Liver (tissue), 9 donors: ENCODE results near the gene NDUFV2. TPM values are rescaled to one million over a fixed set of nuclear protein-coding genes. Genes with fewer than 3 reads are reported as not detected.

Experiments
- DNase-seq: peaks from one replicate; pipeline ENCODE4 v3.0.0-alpha.2; 2017; ENCODE audit warnings: low spot score
- H3K27ac ChIP-seq, 2 donors: one replicate each; pipeline ENCODE4 v1.7.0; 2013; ENCODE audit warnings: inconsistent platforms in 2 of 2, low read length in 2 of 2, control low read depth in 1 of 2, low read depth in 1 of 2, mild to moderate bottlenecking in 1 of 2
- H3K27me3 ChIP-seq, 4 donors: one replicate each; pipeline versions ENCODE4 v1.6.1 to v1.7.0; 2013; ENCODE audit warnings: low read length in 3 of 4, inconsistent platforms in 1 of 4, mild to moderate bottlenecking in 1 of 4, moderate library complexity in 1 of 4; ENCODE audit not compliant: control insufficient read depth in 4 of 4, insufficient read depth in 4 of 4
- H3K36me3 ChIP-seq, 4 donors: one replicate each; pipeline versions ENCODE4 v1.6.1 to v1.7.0; 2013; ENCODE audit warnings: low read length in 3 of 4, mild to moderate bottlenecking in 3 of 4, low read depth in 1 of 4, moderate library complexity in 1 of 4; ENCODE audit not compliant: control insufficient read depth in 4 of 4, insufficient read depth in 3 of 4
- H3K4me1 ChIP-seq, 4 donors: one replicate each; pipeline versions ENCODE4 v1.6.1 to v1.7.0; 2013; ENCODE audit warnings: low read length in 3 of 4, mild to moderate bottlenecking in 3 of 4, moderate library complexity in 1 of 4; ENCODE audit not compliant: control insufficient read depth in 4 of 4, insufficient read depth in 4 of 4
- H3K4me3 ChIP-seq, 3 donors: one replicate each; pipeline versions ENCODE4 v1.6.1 to v1.7.0; 2013; ENCODE audit warnings: low read length in 3 of 3, control low read depth in 1 of 3, low read depth in 1 of 3, mild to moderate bottlenecking in 1 of 3
- H3K9ac ChIP-seq, 2 donors: one replicate each; pipeline ENCODE4 v1.7.0; 2013; ENCODE audit warnings: low read length in 2 of 2, mild to moderate bottlenecking in 2 of 2, moderate library complexity in 2 of 2, control low read depth in 1 of 2, low read depth in 1 of 2
- H3K9me3 ChIP-seq, 4 donors: one replicate each; pipeline versions ENCODE4 v1.6.1 to v1.7.0; 2013; ENCODE audit warnings: low read length in 3 of 4; ENCODE audit not compliant: control insufficient read depth in 4 of 4
- ATF3 ChIP-seq: IDR thresholded peaks from 2 replicates; pipeline ENCODE4 v1.6.1; 2016; ENCODE audit warnings: antibody characterized with exemption
- CTCF ChIP-seq: fragments of 150-350 bp; IDR thresholded peaks from 2 replicates; pipeline ENCODE4 v1.5.1; 2017; ENCODE audit warnings: improper control_type of control experiment, low read depth, low read length; ENCODE audit not compliant: missing input control
- EGR1 ChIP-seq, 2 donors: IDR thresholded peaks; 2 replicates each; pipeline ENCODE4 v1.6.1; 2016 to 2018; ENCODE audit warnings: antibody characterized with exemption in 2 of 2, low read depth in 2 of 2
- FOXA1 ChIP-seq: IDR thresholded peaks from 2 replicates; pipeline ENCODE4 v1.6.1; 2016; ENCODE audit warnings: antibody characterized with exemption
- FOXA2 ChIP-seq: IDR thresholded peaks from 2 replicates; pipeline ENCODE4 v1.6.1; 2016; ENCODE audit warnings: antibody characterized with exemption
- GABPA ChIP-seq, 2 donors: IDR thresholded peaks in 1 of 2; conservative IDR thresholded peaks in 1 of 2; 2 replicates each; pipeline ENCODE4 v1.6.1; 2016; ENCODE audit warnings: antibody characterized with exemption in 2 of 2, mild to moderate bottlenecking in 1 of 2, moderate library complexity in 1 of 2
- HNF4A ChIP-seq, 2 donors: conservative IDR thresholded peaks; 2 replicates each; pipeline ENCODE4 v1.6.1; 2016; ENCODE audit warnings: antibody characterized with exemption in 2 of 2, mild to moderate bottlenecking in 2 of 2
- HNF4G ChIP-seq: IDR thresholded peaks from 2 replicates; pipeline ENCODE4 v1.6.1; 2016; ENCODE audit warnings: antibody characterized with exemption
- JUND ChIP-seq, 2 donors: IDR thresholded peaks; 2 replicates each; pipeline ENCODE4 v1.6.1; 2016; ENCODE audit warnings: antibody characterized with exemption in 2 of 2
- NR2F2 ChIP-seq: IDR thresholded peaks from 2 replicates; pipeline ENCODE4 v1.6.1; 2016; ENCODE audit warnings: antibody characterized with exemption
- RAD21 ChIP-seq, 2 donors: IDR thresholded peaks; 2 replicates each; pipeline ENCODE4 v1.6.1; 2016; ENCODE audit warnings: antibody characterized with exemption in 2 of 2, mild to moderate bottlenecking in 2 of 2
- RXRA ChIP-seq, 2 donors: IDR thresholded peaks; 2 replicates each; pipeline ENCODE4 v1.6.1; 2017 to 2018; ENCODE audit warnings: antibody characterized with exemption in 2 of 2, mild to moderate bottlenecking in 1 of 2
- SP1 ChIP-seq: IDR thresholded peaks from 2 replicates; pipeline ENCODE4 v1.6.1; 2018; ENCODE audit warnings: antibody characterized with exemption, mild to moderate bottlenecking
- TAF1 ChIP-seq: conservative IDR thresholded peaks from 2 replicates; pipeline ENCODE4 v1.6.1; 2016; ENCODE audit warnings: antibody characterized with exemption, mild to moderate bottlenecking
- YY1 ChIP-seq: IDR thresholded peaks from 2 replicates; pipeline ENCODE4 v1.6.1; 2016; ENCODE audit warnings: antibody characterized with exemption, mild to moderate bottlenecking
- ZBTB33 ChIP-seq: IDR thresholded peaks from 2 replicates; pipeline ENCODE4 v1.6.1; 2016; ENCODE audit warnings: antibody characterized with exemption
- WGBS: extraction: QIAGEN DNeasy Blood & Tissue Kit; methylation state at CpG from one replicate; pipeline ENCODE4 v1.1.7; 2013; 5-methylcytosine and 5-hydroxymethylcytosine counted together
- polyA plus RNA-seq, 2 donors: library from polyadenylated mRNA; stranded (reverse) in 1 of 2; unstranded in 1 of 2; fragments of 200-250 nt in 1 of 2; fragments of >200 nt in 1 of 2; fragmentation: Nextera tagmentation in 1 of 2; extraction: Ambion mirVana in 1 of 2; gene quantifications; one replicate each; pipeline versions ENCODE4 v1.2.1 to v1.2.3, GENCODE V29; 2013 to 2015
- total RNA-seq, 2 donors: library from RNA; depleted of rRNA; stranded (reverse); fragments of >200 nt; gene quantifications; one replicate each; pipeline ENCODE4 v1.2.3, GENCODE V29; 2014
- TF ChIP-seq, protein P1 (sequence below): IDR thresholded peaks from 2 replicates; pipeline ENCODE4 v1.6.1; 2016; ENCODE audit warnings: antibody characterized with exemption
- TF ChIP-seq, protein P2 (sequence below): IDR thresholded peaks from 2 replicates; pipeline ENCODE4 v1.6.1; 2016; ENCODE audit warnings: antibody characterized with exemption, mild to moderate bottlenecking
- donor health status: healthy.
- donor health status: healthy.
- donor health status: healthy.
- donor health status: healthy.
- donor health status: healthy.

Gene NDUFV2
- total and polyA plus RNA-seq, 4 donors: 74.5 to 415 (median 185) TPM

DNA sequence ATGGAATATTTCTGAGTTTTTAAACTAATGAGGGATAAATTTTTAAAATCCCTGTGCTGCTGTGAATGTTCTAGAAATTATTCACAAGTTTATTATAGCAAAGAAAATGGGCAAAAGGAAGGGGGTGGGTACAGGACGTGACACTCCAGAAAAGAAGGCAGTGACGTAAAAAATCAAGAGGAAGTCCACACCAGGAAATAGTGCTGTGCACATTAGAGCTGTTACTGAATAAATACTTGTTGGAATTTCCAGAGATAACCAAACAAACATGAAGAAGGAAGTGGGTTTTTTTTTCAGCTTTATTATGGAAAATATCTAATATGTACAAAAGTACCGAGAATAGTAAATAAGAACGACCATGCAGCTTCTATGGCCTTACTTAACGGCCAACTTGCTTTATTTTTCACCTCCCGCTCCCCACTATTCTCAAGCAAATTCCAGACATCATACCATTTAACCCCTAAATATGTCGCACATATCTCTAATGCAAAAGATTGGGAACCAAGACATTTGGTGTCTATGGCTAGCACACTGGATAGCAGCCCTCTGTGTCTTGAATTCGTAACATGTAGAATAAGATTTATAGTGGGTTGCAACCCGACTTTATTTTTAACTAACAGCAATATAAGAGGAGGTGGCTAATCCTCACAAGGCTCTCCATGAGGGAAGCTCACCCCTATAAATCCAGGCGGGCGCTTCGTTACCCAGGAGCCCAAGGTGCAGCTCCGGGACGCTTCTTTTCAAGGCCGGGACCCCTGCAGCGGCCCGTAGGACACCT lies 580 bp upstream of the NDUFV2 start:
- TF ChIP-seq SP1 (no peak), FOXA2 (peak; percentile 42), YY1 (no peak), ZBTB33 (peak; percentile 50), HNF4G (no peak), EGR1 (IDR thresholded peaks at IDR 0.05; ENCODE audit: low read depth in 2 of 2) (no peak), RAD21 (IDR thresholded peaks at IDR 0.05) (no peak), RXRA (IDR thresholded peaks at IDR 0.05) (no peak), NR2F2 (no peak), CTCF (no peak), GABPA (IDR thresholded peaks at IDR 0.05 in 1 of 2, conservative IDR thresholded peaks at IDR 0.05 in 1 of 2) (peak; percentile 87 to 88), TAF1 (no peak), HNF4A (conservative IDR thresholded peaks at IDR 0.05) (peak in 1 of 2 donors; percentile 6), FOXA1 (no peak), ATF3 (no peak), JUND (IDR thresholded peaks at IDR 0.05) (no peak)
- TF ChIP-seq, protein P1, sequence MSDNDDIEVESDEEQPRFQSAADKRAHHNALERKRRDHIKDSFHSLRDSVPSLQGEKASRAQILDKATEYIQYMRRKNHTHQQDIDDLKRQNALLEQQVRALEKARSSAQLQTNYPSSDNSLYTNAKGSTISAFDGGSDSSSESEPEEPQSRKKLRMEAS: no peak
- TF ChIP-seq, protein P2, sequence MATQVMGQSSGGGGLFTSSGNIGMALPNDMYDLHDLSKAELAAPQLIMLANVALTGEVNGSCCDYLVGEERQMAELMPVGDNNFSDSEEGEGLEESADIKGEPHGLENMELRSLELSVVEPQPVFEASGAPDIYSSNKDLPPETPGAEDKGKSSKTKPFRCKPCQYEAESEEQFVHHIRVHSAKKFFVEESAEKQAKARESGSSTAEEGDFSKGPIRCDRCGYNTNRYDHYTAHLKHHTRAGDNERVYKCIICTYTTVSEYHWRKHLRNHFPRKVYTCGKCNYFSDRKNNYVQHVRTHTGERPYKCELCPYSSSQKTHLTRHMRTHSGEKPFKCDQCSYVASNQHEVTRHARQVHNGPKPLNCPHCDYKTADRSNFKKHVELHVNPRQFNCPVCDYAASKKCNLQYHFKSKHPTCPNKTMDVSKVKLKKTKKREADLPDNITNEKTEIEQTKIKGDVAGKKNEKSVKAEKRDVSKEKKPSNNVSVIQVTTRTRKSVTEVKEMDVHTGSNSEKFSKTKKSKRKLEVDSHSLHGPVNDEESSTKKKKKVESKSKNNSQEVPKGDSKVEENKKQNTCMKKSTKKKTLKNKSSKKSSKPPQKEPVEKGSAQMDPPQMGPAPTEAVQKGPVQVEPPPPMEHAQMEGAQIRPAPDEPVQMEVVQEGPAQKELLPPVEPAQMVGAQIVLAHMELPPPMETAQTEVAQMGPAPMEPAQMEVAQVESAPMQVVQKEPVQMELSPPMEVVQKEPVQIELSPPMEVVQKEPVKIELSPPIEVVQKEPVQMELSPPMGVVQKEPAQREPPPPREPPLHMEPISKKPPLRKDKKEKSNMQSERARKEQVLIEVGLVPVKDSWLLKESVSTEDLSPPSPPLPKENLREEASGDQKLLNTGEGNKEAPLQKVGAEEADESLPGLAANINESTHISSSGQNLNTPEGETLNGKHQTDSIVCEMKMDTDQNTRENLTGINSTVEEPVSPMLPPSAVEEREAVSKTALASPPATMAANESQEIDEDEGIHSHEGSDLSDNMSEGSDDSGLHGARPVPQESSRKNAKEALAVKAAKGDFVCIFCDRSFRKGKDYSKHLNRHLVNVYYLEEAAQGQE: peak; percentile 22
- Histone ChIP-seq H3K9ac (peak overlapping the region; percentile 93 to 100), H3K4me1 (peaks cover 6 to 32% (median 19%) of the 10 kb centered on the region in 4 donors), H3K27me3 (no peaks in the 10 kb centered on the region), H3K4me3 (peak overlapping the region; percentile 61 to 92 (median 81)), H3K36me3 (no peaks in the 10 kb centered on the region), H3K9me3 (no peaks in the 10 kb centered on the region), H3K27ac (peak overlapping the region; percentile 94 to 99)
- under 1% methylated on average over 17 of the region's 17 CpGs for WGBS
- DNase-seq: no peak
